GM18498 (cell line): ENCODE measurements around the gene TBRG4.

Experiments
- ATAC-seq: cut with Tn5 transposase; IDR thresholded peaks from one replicate; pipeline ENCODE4 v1.9.1; 2021; ENCODE audit warnings: mild to moderate bottlenecking, moderate library complexity; ENCODE audit not compliant: unreplicated experiment

TBRG4 gene

GRCh38 chr7:45075871-45076796 is 35.4 kb downstream of the TBRG4 start:
- ATAC-seq: no peak

GRCh38 chr7:45075355-45075644 is 36.2 kb downstream of the TBRG4 start:
- ATAC-seq: no peak

GRCh38 chr7:45074528-45075354 is 36.8 kb downstream of the TBRG4 start:
- ATAC-seq: no peak

- ATAC-seq: no peak
These were observed 37.5 kb downstream of the TBRG4 start for GRCh38 chr7:45073786-45074527.

GRCh38 chr7:45073031-45073785 is 38.3 kb downstream of the TBRG4 start:
- no peak for ATAC-seq

- no peak for ATAC-seq
These were observed 39.1 kb downstream of the TBRG4 start for GRCh38 chr7:45072131-45073030.

GRCh38 chr7:45071528-45071927 is 40.0 kb downstream of the TBRG4 start:
- ATAC-seq: no peak

- ATAC-seq: no peak
These were observed 41.2 kb downstream of the TBRG4 start for GRCh38 chr7:45070254-45070642.

GRCh38 chr7:45069444-45070253 is 41.8 kb downstream of the TBRG4 start:
- no peak for ATAC-seq

GRCh38 chr7:45068236-45069023 is 43.1 kb downstream of the TBRG4 start:
- ATAC-seq: no peak

- no peak for ATAC-seq
These were observed 43.9 kb downstream of the TBRG4 start for GRCh38 chr7:45067582-45067981.

- ATAC-seq: no peak
These were observed 45.1 kb downstream of the TBRG4 start for GRCh38 chr7:45066409-45066808.

- ATAC-seq: no peak
These were observed 46.2 kb downstream of the TBRG4 start for GRCh38 chr7:45065031-45065995.

- no peak for ATAC-seq
These were observed 47.3 kb downstream of the TBRG4 start for GRCh38 chr7:45064047-45064725.

GRCh38 chr7:45061806-45062425 is 49.6 kb downstream of the TBRG4 start:
- ATAC-seq: no peak

- no peak for ATAC-seq
These were observed 50.1 kb downstream of the TBRG4 start for GRCh38 chr7:45061352-45061751.
